ENCODE data around the gene CBX8.
"Not testable (repeated sequence)": the region's sequence is repeated elsewhere in the genome, so short reads cannot be mapped to it uniquely, and the experiment has no call there.

The CBX8 gene

DNA sequence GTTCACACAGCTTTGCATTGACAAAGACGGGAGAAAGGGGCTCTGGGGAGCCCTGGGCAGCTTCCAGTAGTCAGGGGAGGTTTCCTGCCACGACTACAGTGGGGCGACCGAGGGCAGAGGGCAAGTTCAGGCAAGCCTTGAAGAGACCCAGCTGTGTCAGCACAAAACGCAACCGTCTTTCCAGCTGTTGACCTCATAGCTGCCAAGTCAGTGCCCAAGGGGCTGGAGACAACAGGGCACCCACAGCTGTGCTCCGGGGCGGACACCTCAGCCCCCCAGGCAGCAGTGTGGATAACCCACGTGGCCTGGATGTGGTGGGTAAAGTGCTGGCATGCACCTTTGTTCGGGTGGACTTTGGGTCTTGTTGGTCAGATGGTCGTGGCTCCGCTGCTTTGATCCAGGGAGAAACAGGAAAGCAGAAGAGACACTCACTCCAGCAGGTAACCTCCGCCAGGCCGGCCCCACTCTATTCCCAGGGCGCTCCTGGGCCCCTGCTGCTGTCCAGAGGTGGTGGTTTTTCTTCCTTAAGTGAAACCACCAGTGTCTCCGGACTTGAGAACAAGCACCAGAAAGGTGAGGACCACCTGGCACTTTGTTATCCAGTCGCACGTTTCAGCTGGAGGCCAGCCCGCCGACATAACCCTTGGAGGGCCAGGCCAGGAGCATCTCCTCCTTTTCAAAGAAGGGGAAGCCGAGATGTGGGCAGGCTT, 36.5 kb downstream of the CBX8 start:
- TF ChIP-seq, protein P1, sequence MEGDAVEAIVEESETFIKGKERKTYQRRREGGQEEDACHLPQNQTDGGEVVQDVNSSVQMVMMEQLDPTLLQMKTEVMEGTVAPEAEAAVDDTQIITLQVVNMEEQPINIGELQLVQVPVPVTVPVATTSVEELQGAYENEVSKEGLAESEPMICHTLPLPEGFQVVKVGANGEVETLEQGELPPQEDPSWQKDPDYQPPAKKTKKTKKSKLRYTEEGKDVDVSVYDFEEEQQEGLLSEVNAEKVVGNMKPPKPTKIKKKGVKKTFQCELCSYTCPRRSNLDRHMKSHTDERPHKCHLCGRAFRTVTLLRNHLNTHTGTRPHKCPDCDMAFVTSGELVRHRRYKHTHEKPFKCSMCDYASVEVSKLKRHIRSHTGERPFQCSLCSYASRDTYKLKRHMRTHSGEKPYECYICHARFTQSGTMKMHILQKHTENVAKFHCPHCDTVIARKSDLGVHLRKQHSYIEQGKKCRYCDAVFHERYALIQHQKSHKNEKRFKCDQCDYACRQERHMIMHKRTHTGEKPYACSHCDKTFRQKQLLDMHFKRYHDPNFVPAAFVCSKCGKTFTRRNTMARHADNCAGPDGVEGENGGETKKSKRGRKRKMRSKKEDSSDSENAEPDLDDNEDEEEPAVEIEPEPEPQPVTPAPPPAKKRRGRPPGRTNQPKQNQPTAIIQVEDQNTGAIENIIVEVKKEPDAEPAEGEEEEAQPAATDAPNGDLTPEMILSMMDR (IDR thresholded peaks at IDR 0.05; ENCODE audit: low read depth, low read length), result no peak
- H3K4me3 ChIP-seq (ENCODE audit: low read depth, low read length), result no peak overlapping the region
- no peak for DNase-seq (ENCODE audit: low read depth, low spot score)
- in situ Hi-C loops (cut with HindIII; ENCODE audit: low sequenced_read_pairs), result no loop called here

GRCh38 chr17:79758271-79758670, 38.6 kb downstream of the CBX8 start:
- TF ChIP-seq, protein P1 (IDR thresholded peaks at IDR 0.05; ENCODE audit: low read depth, low read length), result no peak
- in situ Hi-C loops (cut with HindIII; ENCODE audit: low sequenced_read_pairs), result no loop called here
- no peak for DNase-seq (ENCODE audit: low read depth, low spot score)
- no peak overlapping the region for H3K4me3 ChIP-seq (ENCODE audit: low read depth, low read length)

DNA sequence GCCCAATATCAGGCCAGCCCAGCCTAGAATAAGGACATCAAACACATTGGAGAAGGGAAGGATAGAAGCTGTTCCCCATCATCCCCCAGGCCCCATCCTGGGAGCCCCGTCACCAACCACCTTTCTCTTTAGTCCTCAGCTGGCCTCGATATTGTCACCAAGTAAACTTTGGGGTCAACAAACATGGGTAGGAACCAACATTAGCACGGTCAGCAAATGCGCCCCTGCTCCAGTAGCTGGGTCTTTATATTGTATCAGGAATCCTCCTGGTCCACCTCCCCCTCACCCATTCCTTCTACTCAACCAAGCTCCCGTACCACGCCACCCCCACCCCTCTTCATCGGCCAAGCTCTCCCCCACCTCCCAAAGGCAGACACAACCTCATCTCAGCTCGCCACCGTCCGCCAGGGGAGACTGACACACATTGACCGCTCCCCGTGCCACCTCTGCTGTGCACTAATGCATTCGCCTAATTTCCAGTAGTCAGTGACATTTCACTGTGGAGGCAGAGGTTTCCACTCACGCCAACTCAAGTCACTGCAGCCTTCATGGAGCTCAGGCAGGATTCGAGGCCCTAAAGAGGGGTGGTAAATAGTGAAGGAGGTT, 39.6 kb downstream of the CBX8 start:
- TF ChIP-seq, protein P1 (IDR thresholded peaks at IDR 0.05; ENCODE audit: low read depth, low read length), result no peak
- in situ Hi-C loops (cut with HindIII; ENCODE audit: low sequenced_read_pairs), result no loop called here
- no peak for DNase-seq (ENCODE audit: low read depth, low spot score)
- H3K4me3 ChIP-seq (ENCODE audit: low read depth, low read length), result no peak overlapping the region

DNA sequence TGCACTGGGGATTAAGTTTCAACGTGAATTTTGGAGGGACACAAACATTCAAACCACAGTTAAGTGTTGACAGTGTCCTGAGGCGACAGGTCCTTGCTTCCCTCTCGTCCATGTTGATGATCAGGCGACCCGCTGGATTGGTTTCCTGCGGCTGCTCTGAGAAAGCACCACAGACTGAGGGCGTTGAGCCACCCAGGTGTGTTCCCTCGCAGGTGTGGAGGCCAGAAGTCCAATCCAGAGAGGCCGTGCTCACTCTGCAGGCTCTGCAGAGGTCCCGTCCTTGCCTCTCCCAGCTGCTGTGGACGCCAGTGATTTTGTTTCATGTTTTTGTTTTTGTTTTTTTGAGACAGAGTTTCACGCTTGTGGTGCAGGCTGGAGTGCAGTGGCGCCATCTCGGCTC, 41.3 kb downstream of the CBX8 start:
- H3K4me3 ChIP-seq (ENCODE audit: low read depth, low read length), result no peak overlapping the region
- in situ Hi-C loops (cut with HindIII; ENCODE audit: low sequenced_read_pairs), result no loop called here
- TF ChIP-seq, protein P1 (IDR thresholded peaks at IDR 0.05; ENCODE audit: low read depth, low read length), result no peak
- DNase-seq (ENCODE audit: low read depth, low spot score), result no peak

DNA sequence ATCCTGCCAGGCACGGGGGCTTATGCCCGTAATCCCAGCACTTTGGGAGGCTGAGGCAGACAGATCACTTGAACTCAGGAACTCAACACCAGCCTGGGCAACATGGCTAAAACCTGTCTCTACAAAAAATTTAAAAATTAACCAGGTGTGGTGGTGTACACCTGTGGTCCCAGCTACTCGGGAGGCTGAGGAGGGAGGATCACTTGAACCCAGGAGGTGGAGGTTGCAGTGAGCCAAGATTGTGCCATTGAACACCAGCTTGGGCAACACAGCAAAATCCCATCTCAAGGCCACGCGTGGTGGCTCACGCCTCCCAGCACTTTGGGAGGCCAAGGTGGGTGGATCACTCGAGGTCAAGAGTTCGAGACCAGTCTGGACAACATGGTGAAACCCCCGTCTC, 42.0 kb downstream of the CBX8 start:
- H3K4me3 ChIP-seq (ENCODE audit: low read depth, low read length); in situ Hi-C loops (cut with HindIII; ENCODE audit: low sequenced_read_pairs); DNase-seq (ENCODE audit: low read depth, low spot score): not testable (repeated sequence)

DNA sequence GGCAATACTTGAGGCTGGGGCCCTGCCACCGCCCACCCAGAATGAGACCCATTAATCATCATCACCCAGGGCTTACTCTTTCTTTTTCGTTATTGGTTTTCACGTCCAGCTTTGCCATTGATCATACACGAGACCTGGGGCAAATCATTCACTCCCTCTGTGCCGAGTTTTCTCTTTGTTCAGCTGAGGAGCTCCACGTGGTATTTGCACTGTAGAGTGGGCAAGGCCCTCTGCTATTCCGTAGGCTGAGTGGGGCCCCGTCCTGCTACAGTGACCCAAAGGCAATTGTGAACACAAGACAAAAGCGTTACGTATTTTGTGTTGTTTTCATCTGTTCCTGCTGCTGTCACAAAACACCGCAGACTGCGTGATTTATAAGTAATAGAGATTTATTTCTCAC, 42.5 kb downstream of the CBX8 start:
- TF ChIP-seq, protein P1 (IDR thresholded peaks at IDR 0.05; ENCODE audit: low read depth, low read length), result no peak
- DNase-seq (ENCODE audit: low read depth, low spot score), result no peak
- no peak overlapping the region for H3K4me3 ChIP-seq (ENCODE audit: low read depth, low read length)
- in situ Hi-C loops (cut with HindIII; ENCODE audit: low sequenced_read_pairs), result no loop called here

GRCh38 chr17:79752175-79752574, 44.7 kb downstream of the CBX8 start:
- DNase-seq (ENCODE audit: low read depth, low spot score), result no peak
- in situ Hi-C loops (cut with HindIII; ENCODE audit: low sequenced_read_pairs), result no loop called here
- no peak overlapping the region for H3K4me3 ChIP-seq (ENCODE audit: low read depth, low read length)
- TF ChIP-seq, protein P1 (IDR thresholded peaks at IDR 0.05; ENCODE audit: low read depth, low read length), result no peak

Data from astrocyte of the spinal cord (primary cell).